GM18951 (cell line): ENCODE data around the gene SOD1.

Source experiments
- POLR2A ChIP-seq: IDR thresholded peaks from 4 replicates; pipeline ENCODE4 v1.6.1; 2011; ENCODE audit warnings: mild to moderate bottlenecking; ENCODE audit not compliant: insufficient read length, insufficient read depth; ENCODE audit errors: extremely low read depth
- in situ Hi-C: fragments of 300-500 bp; cut with MboI; formaldehyde crosslinking; loops from one replicate; pipeline ENCODE4 v1.12.0; 2022; ENCODE audit warnings: low sequenced_read_pairs, mixed read lengths, inconsistent platforms; ENCODE audit not compliant: unreplicated experiment

The SOD1 gene

DNA sequence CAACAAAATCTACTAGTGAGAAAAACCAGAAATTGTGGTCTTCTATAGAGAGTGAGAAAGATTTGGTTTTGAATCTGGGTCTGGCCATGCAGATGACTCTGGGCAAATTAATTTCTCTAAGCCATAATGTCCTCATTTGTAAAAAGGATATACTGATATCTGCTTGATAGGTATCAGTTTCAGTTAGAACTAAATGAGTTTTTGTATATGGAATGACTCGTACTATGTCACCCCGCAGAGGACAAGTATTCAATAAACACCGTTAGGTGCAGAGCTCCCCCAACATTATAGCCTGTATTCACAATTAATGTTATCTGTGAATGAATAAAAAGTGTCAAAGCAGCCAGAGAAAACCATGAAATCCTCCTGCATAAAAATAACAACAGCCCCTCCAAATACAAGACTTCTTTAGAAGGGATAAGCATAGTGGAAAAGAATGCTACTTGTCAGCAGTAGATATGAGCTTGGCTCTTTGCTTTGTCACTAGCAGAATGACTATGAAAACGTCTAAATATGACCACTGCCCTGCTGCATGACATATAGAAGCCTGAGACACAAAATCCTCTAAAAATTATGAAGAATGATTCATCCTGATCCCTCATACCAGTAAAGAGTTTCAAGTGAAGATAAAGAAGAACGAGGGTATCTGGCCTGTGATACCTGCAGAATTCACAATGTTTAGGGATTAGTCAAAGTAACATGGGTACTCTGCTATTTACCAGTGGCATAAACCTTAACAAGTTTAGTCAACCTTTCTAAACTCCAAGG lies 54.7 kb downstream of the SOD1 start:
- in situ Hi-C loops = no loop called here
- no peak for TF ChIP-seq POLR2A

DNA sequence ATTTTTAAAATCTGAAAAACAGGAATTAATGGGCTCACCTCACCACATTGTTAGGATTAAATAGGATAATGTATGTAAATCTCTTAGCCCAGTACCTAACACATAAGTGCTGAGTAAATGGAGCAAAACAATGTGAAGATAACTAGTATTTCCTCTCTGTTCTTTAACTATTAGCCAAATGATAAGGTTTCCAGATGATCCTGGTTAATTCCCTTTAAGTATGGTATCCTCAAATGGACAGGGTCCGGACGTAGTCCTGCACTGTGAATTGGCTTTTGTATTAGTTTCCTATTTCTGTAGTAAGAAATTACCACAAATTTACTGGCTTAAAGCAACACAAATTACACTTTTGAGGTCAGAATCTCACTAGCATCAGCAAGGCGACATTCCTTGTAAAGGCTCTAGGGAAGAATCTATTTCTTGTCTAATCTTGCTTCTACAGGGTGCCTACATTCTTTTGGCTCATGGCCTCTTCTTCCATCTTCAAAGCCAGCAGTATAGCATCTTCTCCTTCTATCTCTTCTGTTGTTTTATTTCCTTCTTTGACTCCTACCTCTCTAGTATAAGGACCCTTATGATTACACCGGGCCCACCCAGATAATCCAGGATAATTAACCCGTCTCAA lies 55.4 kb downstream of the SOD1 start:
- no peak for TF ChIP-seq POLR2A
- in situ Hi-C loops = no loop called here

GRCh38 chr21:31716106-31716505 lies 56.6 kb downstream of the SOD1 start:
- TF ChIP-seq POLR2A = no peak
- in situ Hi-C loops = no loop called here
